ENCODE results near the gene TTI1. TPM values are rescaled to one million over a fixed set of nuclear protein-coding genes. Genes with fewer than 3 reads are reported as not detected.

Gene TTI1
- total RNA-seq, 1 experiment from 2014 or later: 26.9 TPM

DNA sequence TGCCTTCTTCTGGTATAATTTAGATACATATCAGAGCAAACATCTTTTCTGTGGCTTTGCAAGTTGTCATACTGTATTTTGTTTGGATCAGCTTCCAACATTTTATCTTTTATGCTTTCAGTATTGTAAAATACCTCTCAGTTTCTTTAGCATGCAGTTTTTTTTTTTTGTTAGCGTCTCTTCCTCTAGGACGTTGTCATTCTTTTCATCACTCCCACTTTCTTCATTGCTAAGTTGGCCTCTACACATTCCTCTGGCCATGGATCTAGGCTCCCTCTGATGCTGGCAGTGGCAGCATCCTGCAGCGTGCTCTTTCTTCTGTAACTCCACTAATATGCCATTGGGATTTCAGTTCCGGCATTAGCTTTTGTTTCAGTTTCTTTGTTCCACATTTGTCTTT is 22.0 kb upstream of the TTI1 start:
- intact Hi-C loops (cut with micrococcal nuclease): loop anchor here (5.0 kb wide), 2 partner anchors 252 to 352 kb away; no protein-coding TSS in a partner anchor
- CTCF ChIA-PET: no interaction called here
- Histone ChIP-seq H3K9ac (ENCODE audit: low read length) (no peak overlapping the region), H3K4me1 (ENCODE audit: control insufficient read depth in 1 of 2, insufficient read depth in 2 of 2, low read length in 2 of 2) (no peaks in the 10 kb centered on the region), H3K27me3 (ENCODE audit: insufficient read depth, low read length) (no peaks in the 10 kb centered on the region), H2AFZ (ENCODE audit: low read depth, low read length, poor library complexity, severe bottlenecking) (no peak overlapping the region), H3K27ac (ENCODE audit: low read depth, low read length) (no peak overlapping the region), H4K20me1 (ENCODE audit: insufficient read depth) (no peaks in the 10 kb centered on the region), H3K79me2 (ENCODE audit: insufficient read depth, low read length) (peaks cover 57% of the 10 kb centered on the region), H3K4me2 (ENCODE audit: low read length) (no peak overlapping the region), H3K4me3 (replicated peaks in 1 of 2; ENCODE audit: low read depth in 1 of 2, low read length in 2 of 2) (no peak overlapping the region), H3K9me2 (ENCODE audit: insufficient read depth) (no peaks in the 10 kb centered on the region), H3K9me3 (ENCODE audit: control insufficient read depth in 1 of 2, insufficient read depth in 1 of 2, low read depth in 1 of 2, low read length in 2 of 2) (no peaks in the 10 kb centered on the region), H3K36me3 (ENCODE audit: control insufficient read depth in 1 of 2, insufficient read depth in 2 of 2, low read length in 2 of 2) (peaks cover 23 to 25% of the 10 kb centered on the region in 2 experiments; a peak in 3 of 4 replicates)
- RAD21 ChIA-PET (ENCODE audit: low non-redundant PET in 1 of 2, low total read pairs in 2 of 2, uncharacterized antibody in 2 of 2, unreplicated experiment in 2 of 2): no interaction called here
- DNase-seq (ENCODE audit: low read depth, low spot score): no peak
- POLR2A ChIA-PET: no interaction called here
- TF ChIP-seq EZH2 (IDR thresholded peaks at IDR 0.05): no peak
- no peak for TF ChIP-seq EGR1 (IDR thresholded peaks at IDR 0.05; ENCODE audit: low read depth)
- TF ChIP-seq YY1 (IDR thresholded peaks at IDR 0.05; ENCODE audit: extremely low read depth, insufficient replicate concordance, low read depth, low read length): no peak
- TF ChIP-seq SRF (IDR thresholded peaks at IDR 0.05; ENCODE audit: low read depth): no peak
- TF ChIP-seq, protein P1, sequence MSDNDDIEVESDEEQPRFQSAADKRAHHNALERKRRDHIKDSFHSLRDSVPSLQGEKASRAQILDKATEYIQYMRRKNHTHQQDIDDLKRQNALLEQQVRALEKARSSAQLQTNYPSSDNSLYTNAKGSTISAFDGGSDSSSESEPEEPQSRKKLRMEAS (IDR thresholded peaks at IDR 0.05): no peak
- TF ChIP-seq, protein P2, sequence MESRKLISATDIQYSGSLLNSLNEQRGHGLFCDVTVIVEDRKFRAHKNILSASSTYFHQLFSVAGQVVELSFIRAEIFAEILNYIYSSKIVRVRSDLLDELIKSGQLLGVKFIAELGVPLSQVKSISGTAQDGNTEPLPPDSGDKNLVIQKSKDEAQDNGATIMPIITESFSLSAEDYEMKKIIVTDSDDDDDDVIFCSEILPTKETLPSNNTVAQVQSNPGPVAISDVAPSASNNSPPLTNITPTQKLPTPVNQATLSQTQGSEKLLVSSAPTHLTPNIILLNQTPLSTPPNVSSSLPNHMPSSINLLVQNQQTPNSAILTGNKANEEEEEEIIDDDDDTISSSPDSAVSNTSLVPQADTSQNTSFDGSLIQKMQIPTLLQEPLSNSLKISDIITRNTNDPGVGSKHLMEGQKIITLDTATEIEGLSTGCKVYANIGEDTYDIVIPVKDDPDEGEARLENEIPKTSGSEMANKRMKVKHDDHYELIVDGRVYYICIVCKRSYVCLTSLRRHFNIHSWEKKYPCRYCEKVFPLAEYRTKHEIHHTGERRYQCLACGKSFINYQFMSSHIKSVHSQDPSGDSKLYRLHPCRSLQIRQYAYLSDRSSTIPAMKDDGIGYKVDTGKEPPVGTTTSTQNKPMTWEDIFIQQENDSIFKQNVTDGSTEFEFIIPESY (IDR thresholded peaks at IDR 0.05; ENCODE audit: extremely low read depth, insufficient replicate concordance, low read length): no peak
- TF ChIP-seq ZFX (IDR thresholded peaks at IDR 0.05): no peak
- no peak for TF ChIP-seq EZH2phosphoT487 (IDR thresholded peaks at IDR 0.05; ENCODE audit: borderline replicate concordance)
- TF ChIP-seq RAD21 (IDR thresholded peaks at IDR 0.05; ENCODE audit: low read depth): no peak
- TF ChIP-seq, protein P3, sequence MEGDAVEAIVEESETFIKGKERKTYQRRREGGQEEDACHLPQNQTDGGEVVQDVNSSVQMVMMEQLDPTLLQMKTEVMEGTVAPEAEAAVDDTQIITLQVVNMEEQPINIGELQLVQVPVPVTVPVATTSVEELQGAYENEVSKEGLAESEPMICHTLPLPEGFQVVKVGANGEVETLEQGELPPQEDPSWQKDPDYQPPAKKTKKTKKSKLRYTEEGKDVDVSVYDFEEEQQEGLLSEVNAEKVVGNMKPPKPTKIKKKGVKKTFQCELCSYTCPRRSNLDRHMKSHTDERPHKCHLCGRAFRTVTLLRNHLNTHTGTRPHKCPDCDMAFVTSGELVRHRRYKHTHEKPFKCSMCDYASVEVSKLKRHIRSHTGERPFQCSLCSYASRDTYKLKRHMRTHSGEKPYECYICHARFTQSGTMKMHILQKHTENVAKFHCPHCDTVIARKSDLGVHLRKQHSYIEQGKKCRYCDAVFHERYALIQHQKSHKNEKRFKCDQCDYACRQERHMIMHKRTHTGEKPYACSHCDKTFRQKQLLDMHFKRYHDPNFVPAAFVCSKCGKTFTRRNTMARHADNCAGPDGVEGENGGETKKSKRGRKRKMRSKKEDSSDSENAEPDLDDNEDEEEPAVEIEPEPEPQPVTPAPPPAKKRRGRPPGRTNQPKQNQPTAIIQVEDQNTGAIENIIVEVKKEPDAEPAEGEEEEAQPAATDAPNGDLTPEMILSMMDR (IDR thresholded peaks at IDR 0.05 in 2 of 3, conservative IDR thresholded peaks at IDR 0.05 in 1 of 3; ENCODE audit: borderline replicate concordance in 1 of 3, insufficient read depth in 1 of 3, low read depth in 2 of 3, low read length in 2 of 3): no peak
- BruUV-seq (replicated peaks): no TSS peak
- no peak for ATAC-seq
